GM23338 (cell line): ENCODE results near the gene PDCD11. TPM values are rescaled to one million over a fixed set of nuclear protein-coding genes. Genes with fewer than 3 reads are reported as not detected.

Experiments
- ATAC-seq: fragments of 200-7000 bp; cut with Tn5 transposase; 3 replicates; pipeline ENCODE4 v1.9.1; 2020
- DNase-seq: peaks from one replicate; pipeline ENCODE4 v3.0.0-alpha.2; 2015; ENCODE audit warnings: low spot score
- H2AFZ ChIP-seq: fragments of 200-600 bp; sonication (generic); 2 replicates; pipeline ENCODE4 v1.8.0; 2016; ENCODE audit warnings: antibody characterized with exemption, mild to moderate bottlenecking, moderate library complexity
- H3F3A ChIP-seq: fragments of 200-600 bp; sonication (generic); replicated peaks from 2 replicates; pipeline ENCODE4 v1.8.0; 2017; ENCODE audit warnings: antibody characterized with exemption, mixed run types, low read depth
- H3K27ac ChIP-seq: fragments of 200-600 bp; sonication (generic); 2 replicates; pipeline ENCODE4 v1.6.1; 2016; ENCODE audit warnings: low read depth
- H3K27me3 ChIP-seq: fragments of 200-600 bp; sonication (generic); 2 replicates; pipeline ENCODE4 v1.8.0; 2016; ENCODE audit warnings: mild to moderate bottlenecking, mixed run types, moderate library complexity; ENCODE audit not compliant: insufficient read depth
- H3K36me3 ChIP-seq: fragments of 200-600 bp; sonication (generic); 2 replicates; pipeline ENCODE4 v1.8.0; 2016; ENCODE audit warnings: mild to moderate bottlenecking; ENCODE audit not compliant: insufficient read depth
- H3K4me1 ChIP-seq: fragments of 200-600 bp; sonication (generic); 2 replicates; pipeline ENCODE4 v1.8.0; 2016; ENCODE audit warnings: mild to moderate bottlenecking, moderate library complexity; ENCODE audit not compliant: insufficient read depth
- H3K4me2 ChIP-seq: fragments of 200-600 bp; sonication (generic); 2 replicates; pipeline ENCODE4 v1.7.1; 2017; ENCODE audit warnings: mixed run types
- H3K4me3 ChIP-seq: fragments of 200-600 bp; sonication (generic); 2 replicates; pipeline ENCODE4 v1.6.1; 2016; ENCODE audit warnings: mixed run types
- H3K79me2 ChIP-seq: fragments of 200-600 bp; sonication (generic); replicated peaks from 2 replicates; pipeline ENCODE4 v1.8.0; 2017; ENCODE audit warnings: mild to moderate bottlenecking; ENCODE audit not compliant: insufficient read depth
- H3K9me2 ChIP-seq: fragments of 200-600 bp; sonication (generic); 2 replicates; pipeline ENCODE4 v1.8.0; 2017; ENCODE audit not compliant: insufficient read depth
- H4K20me1 ChIP-seq: fragments of 200-600 bp; sonication (generic); replicated peaks from 2 replicates; pipeline ENCODE4 v1.8.0; 2017; ENCODE audit warnings: mild to moderate bottlenecking; ENCODE audit not compliant: insufficient read depth
- H3K27ac Mint-ChIP-seq: 2 replicates; pipeline ENCODE4 v1.8.0; 2020; ENCODE audit warnings: inconsistent platforms, mild to moderate bottlenecking, moderate library complexity, mixed read lengths
- H3K27me3 Mint-ChIP-seq: 3 replicates; pipeline ENCODE4 v1.8.0; 2022; ENCODE audit warnings: low read depth, mild to moderate bottlenecking, moderate library complexity, mixed read lengths, inconsistent platforms; ENCODE audit not compliant: insufficient read depth, poor library complexity
- H3K36me3 Mint-ChIP-seq: 3 replicates; pipeline ENCODE4 v1.8.0; 2021; ENCODE audit warnings: low read depth, mild to moderate bottlenecking, inconsistent platforms, moderate library complexity, mixed read lengths
- H3K4me1 Mint-ChIP-seq: 3 replicates; pipeline ENCODE4 v1.8.0; 2020; ENCODE audit warnings: mild to moderate bottlenecking, inconsistent platforms, mixed read lengths
- H3K4me3 Mint-ChIP-seq: 3 replicates; pipeline ENCODE4 v1.8.0; 2021; ENCODE audit warnings: moderate library complexity, mild to moderate bottlenecking, inconsistent platforms, mixed read lengths
- H3K9me3 Mint-ChIP-seq: 3 replicates; pipeline ENCODE4 v1.8.0; 2020; ENCODE audit warnings: moderate library complexity, mild to moderate bottlenecking, inconsistent platforms, mixed read lengths
- CREB1 ChIP-seq: fragments of 250-450 bp; sonication (Bioruptor Pico); IDR thresholded peaks from 2 replicates; pipeline ENCODE4 v1.5.0; 2020; ENCODE audit warnings: low read depth, mild to moderate bottlenecking, moderate library complexity
- EZH2 ChIP-seq: fragments of 200-600 bp; sonication (generic); IDR thresholded peaks from one replicate; pipeline ENCODE4 v1.8.0; 2017; ENCODE audit warnings: antibody characterized with exemption, mild to moderate bottlenecking, low read depth; ENCODE audit not compliant: unreplicated experiment
- EZH2phosphoT487 ChIP-seq: fragments of 200-600 bp; sonication (generic); IDR thresholded peaks from one replicate; pipeline ENCODE4 v1.8.1; 2018; ENCODE audit warnings: antibody characterized with exemption; ENCODE audit not compliant: unreplicated experiment
- JUNB ChIP-seq: IDR thresholded peaks from one replicate; pipeline ENCODE4 v1.6.1; 2016; ENCODE audit warnings: antibody characterized with exemption; ENCODE audit not compliant: unreplicated experiment
- NANOG ChIP-seq: IDR thresholded peaks from 2 replicates; pipeline ENCODE4 v1.6.1; 2016; ENCODE audit warnings: antibody characterized with exemption, borderline replicate concordance
- POLR2AphosphoS5 ChIP-seq: IDR thresholded peaks from 2 replicates; pipeline ENCODE4 v1.6.1; 2016; ENCODE audit warnings: antibody characterized with exemption, low read depth
- STAT1 ChIP-seq: IDR thresholded peaks from one replicate; pipeline ENCODE4 v1.6.1; 2016; ENCODE audit warnings: antibody characterized with exemption; ENCODE audit not compliant: unreplicated experiment
- ZNF114 ChIP-seq: fragments of 250-450 bp; sonication (Bioruptor Pico); IDR thresholded peaks from 2 replicates; pipeline ENCODE4 v1.5.0; 2020; ENCODE audit warnings: mild to moderate bottlenecking, moderate library complexity
- ZNF331 ChIP-seq: fragments of 250-450 bp; sonication (Bioruptor Pico); IDR thresholded peaks from 2 replicates; pipeline ENCODE4 v1.5.0; 2020; ENCODE audit warnings: low read depth, mild to moderate bottlenecking, moderate library complexity
- polyA plus RNA-seq: library from polyadenylated mRNA; unstranded; fragments of >200 nt; fragmentation: Nextera tagmentation; extraction: Ambion mirVana; gene quantifications from 2 replicates; pipeline ENCODE4 v1.2.1, GENCODE V29; 2016
- total RNA-seq: library from RNA; depleted of rRNA; stranded (reverse); fragments of >200 nt; shearing (Covaris generic); gene quantifications from 2 replicates; pipeline ENCODE4 v1.2.3, GENCODE V29; 2014
- TF ChIP-seq, protein P1 (sequence below): IDR thresholded peaks from one replicate; pipeline ENCODE4 v1.6.1; 2018; ENCODE audit warnings: antibody characterized with exemption; ENCODE audit not compliant: unreplicated experiment
- TF ChIP-seq, protein P2 (sequence below), 2 experiments: fragments of 200-600 bp in 1 of 2; sonication (generic) in 1 of 2; conservative IDR thresholded peaks; 2 replicates each; pipeline versions ENCODE4 v1.5.1 to v1.6.1; 2016 to 2017; ENCODE audit warnings: antibody characterized with exemption in 2 of 2, low read depth in 2 of 2, mild to moderate bottlenecking in 2 of 2, moderate library complexity in 1 of 2
- TF ChIP-seq, protein P3 (sequence below): IDR thresholded peaks from 2 replicates; pipeline ENCODE4 v1.6.1; 2016; ENCODE audit warnings: antibody characterized with exemption
- TF ChIP-seq, protein P4 (sequence below): fragments of 250-450 bp; sonication (Bioruptor Pico); IDR thresholded peaks from 2 replicates; pipeline ENCODE4 v1.5.0; 2020; ENCODE audit warnings: mild to moderate bottlenecking, moderate library complexity

Gene PDCD11
- total and polyA plus RNA-seq, 2 experiments from 2014 or later, result 82.1 to 87.8 TPM

DNA sequence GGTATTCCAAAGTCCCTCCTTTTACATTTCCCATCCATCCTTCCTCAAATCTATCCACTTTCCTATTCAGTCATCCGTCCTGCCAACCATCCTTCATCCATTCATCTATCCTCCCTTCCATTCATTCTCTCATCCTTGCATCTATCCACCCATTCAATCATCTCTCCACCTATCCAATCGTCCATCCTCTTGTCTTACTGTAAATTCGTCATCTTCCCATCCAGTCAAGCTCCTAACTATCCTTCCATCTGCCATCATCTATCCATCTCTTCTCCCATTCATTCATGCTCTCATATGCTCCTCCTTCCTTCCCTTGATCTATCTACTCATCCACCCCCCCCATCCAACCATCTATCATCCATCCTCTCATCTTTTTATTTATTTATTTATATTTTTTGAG, 77.7 kb downstream of the PDCD11 start:
- no peak for DNase-seq
- Histone ChIP-seq H3K27me3 (no peaks in the 10 kb centered on the region), H3K79me2 (no peaks in the 10 kb centered on the region), H3K4me2 (no peak overlapping the region), H4K20me1 (no peaks in the 10 kb centered on the region), H3K4me1 (no peaks in the 10 kb centered on the region), H3K27ac (no peak overlapping the region), H3F3A (no peaks in the 10 kb centered on the region), H2AFZ (no peak overlapping the region), H3K4me3 (no peak overlapping the region), H3K36me3 (no peaks in the 10 kb centered on the region), H3K9me2 (no peaks in the 10 kb centered on the region)
- Mint-ChIP-seq H3K4me1 (peaks cover 34% of the 10 kb centered on the region), H3K4me3 (no peak overlapping the region), H3K36me3 (no peaks in the 10 kb centered on the region), H3K27ac (no peak overlapping the region), H3K9me3 (no peaks in the 10 kb centered on the region), H3K27me3 (peaks cover 17% of the 10 kb centered on the region)
- ATAC-seq, result no peak
- TF ChIP-seq ZNF114 (no peak), EZH2 (no peak), ZNF331 (CRISPR knock-in tag) (no peak), JUNB (no peak), STAT1 (no peak), EZH2phosphoT487 (no peak), POLR2AphosphoS5 (no peak), NANOG (no peak), CREB1 (no peak)
- TF ChIP-seq, protein P1, sequence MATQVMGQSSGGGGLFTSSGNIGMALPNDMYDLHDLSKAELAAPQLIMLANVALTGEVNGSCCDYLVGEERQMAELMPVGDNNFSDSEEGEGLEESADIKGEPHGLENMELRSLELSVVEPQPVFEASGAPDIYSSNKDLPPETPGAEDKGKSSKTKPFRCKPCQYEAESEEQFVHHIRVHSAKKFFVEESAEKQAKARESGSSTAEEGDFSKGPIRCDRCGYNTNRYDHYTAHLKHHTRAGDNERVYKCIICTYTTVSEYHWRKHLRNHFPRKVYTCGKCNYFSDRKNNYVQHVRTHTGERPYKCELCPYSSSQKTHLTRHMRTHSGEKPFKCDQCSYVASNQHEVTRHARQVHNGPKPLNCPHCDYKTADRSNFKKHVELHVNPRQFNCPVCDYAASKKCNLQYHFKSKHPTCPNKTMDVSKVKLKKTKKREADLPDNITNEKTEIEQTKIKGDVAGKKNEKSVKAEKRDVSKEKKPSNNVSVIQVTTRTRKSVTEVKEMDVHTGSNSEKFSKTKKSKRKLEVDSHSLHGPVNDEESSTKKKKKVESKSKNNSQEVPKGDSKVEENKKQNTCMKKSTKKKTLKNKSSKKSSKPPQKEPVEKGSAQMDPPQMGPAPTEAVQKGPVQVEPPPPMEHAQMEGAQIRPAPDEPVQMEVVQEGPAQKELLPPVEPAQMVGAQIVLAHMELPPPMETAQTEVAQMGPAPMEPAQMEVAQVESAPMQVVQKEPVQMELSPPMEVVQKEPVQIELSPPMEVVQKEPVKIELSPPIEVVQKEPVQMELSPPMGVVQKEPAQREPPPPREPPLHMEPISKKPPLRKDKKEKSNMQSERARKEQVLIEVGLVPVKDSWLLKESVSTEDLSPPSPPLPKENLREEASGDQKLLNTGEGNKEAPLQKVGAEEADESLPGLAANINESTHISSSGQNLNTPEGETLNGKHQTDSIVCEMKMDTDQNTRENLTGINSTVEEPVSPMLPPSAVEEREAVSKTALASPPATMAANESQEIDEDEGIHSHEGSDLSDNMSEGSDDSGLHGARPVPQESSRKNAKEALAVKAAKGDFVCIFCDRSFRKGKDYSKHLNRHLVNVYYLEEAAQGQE, result no peak
- TF ChIP-seq, protein P2, sequence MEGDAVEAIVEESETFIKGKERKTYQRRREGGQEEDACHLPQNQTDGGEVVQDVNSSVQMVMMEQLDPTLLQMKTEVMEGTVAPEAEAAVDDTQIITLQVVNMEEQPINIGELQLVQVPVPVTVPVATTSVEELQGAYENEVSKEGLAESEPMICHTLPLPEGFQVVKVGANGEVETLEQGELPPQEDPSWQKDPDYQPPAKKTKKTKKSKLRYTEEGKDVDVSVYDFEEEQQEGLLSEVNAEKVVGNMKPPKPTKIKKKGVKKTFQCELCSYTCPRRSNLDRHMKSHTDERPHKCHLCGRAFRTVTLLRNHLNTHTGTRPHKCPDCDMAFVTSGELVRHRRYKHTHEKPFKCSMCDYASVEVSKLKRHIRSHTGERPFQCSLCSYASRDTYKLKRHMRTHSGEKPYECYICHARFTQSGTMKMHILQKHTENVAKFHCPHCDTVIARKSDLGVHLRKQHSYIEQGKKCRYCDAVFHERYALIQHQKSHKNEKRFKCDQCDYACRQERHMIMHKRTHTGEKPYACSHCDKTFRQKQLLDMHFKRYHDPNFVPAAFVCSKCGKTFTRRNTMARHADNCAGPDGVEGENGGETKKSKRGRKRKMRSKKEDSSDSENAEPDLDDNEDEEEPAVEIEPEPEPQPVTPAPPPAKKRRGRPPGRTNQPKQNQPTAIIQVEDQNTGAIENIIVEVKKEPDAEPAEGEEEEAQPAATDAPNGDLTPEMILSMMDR (conservative IDR thresholded peaks at IDR 0.05; ENCODE audit: low read depth in 2 of 2), result no peak
- TF ChIP-seq, protein P3, sequence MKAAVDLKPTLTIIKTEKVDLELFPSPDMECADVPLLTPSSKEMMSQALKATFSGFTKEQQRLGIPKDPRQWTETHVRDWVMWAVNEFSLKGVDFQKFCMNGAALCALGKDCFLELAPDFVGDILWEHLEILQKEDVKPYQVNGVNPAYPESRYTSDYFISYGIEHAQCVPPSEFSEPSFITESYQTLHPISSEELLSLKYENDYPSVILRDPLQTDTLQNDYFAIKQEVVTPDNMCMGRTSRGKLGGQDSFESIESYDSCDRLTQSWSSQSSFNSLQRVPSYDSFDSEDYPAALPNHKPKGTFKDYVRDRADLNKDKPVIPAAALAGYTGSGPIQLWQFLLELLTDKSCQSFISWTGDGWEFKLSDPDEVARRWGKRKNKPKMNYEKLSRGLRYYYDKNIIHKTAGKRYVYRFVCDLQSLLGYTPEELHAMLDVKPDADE, result no peak
- TF ChIP-seq, protein P4, sequence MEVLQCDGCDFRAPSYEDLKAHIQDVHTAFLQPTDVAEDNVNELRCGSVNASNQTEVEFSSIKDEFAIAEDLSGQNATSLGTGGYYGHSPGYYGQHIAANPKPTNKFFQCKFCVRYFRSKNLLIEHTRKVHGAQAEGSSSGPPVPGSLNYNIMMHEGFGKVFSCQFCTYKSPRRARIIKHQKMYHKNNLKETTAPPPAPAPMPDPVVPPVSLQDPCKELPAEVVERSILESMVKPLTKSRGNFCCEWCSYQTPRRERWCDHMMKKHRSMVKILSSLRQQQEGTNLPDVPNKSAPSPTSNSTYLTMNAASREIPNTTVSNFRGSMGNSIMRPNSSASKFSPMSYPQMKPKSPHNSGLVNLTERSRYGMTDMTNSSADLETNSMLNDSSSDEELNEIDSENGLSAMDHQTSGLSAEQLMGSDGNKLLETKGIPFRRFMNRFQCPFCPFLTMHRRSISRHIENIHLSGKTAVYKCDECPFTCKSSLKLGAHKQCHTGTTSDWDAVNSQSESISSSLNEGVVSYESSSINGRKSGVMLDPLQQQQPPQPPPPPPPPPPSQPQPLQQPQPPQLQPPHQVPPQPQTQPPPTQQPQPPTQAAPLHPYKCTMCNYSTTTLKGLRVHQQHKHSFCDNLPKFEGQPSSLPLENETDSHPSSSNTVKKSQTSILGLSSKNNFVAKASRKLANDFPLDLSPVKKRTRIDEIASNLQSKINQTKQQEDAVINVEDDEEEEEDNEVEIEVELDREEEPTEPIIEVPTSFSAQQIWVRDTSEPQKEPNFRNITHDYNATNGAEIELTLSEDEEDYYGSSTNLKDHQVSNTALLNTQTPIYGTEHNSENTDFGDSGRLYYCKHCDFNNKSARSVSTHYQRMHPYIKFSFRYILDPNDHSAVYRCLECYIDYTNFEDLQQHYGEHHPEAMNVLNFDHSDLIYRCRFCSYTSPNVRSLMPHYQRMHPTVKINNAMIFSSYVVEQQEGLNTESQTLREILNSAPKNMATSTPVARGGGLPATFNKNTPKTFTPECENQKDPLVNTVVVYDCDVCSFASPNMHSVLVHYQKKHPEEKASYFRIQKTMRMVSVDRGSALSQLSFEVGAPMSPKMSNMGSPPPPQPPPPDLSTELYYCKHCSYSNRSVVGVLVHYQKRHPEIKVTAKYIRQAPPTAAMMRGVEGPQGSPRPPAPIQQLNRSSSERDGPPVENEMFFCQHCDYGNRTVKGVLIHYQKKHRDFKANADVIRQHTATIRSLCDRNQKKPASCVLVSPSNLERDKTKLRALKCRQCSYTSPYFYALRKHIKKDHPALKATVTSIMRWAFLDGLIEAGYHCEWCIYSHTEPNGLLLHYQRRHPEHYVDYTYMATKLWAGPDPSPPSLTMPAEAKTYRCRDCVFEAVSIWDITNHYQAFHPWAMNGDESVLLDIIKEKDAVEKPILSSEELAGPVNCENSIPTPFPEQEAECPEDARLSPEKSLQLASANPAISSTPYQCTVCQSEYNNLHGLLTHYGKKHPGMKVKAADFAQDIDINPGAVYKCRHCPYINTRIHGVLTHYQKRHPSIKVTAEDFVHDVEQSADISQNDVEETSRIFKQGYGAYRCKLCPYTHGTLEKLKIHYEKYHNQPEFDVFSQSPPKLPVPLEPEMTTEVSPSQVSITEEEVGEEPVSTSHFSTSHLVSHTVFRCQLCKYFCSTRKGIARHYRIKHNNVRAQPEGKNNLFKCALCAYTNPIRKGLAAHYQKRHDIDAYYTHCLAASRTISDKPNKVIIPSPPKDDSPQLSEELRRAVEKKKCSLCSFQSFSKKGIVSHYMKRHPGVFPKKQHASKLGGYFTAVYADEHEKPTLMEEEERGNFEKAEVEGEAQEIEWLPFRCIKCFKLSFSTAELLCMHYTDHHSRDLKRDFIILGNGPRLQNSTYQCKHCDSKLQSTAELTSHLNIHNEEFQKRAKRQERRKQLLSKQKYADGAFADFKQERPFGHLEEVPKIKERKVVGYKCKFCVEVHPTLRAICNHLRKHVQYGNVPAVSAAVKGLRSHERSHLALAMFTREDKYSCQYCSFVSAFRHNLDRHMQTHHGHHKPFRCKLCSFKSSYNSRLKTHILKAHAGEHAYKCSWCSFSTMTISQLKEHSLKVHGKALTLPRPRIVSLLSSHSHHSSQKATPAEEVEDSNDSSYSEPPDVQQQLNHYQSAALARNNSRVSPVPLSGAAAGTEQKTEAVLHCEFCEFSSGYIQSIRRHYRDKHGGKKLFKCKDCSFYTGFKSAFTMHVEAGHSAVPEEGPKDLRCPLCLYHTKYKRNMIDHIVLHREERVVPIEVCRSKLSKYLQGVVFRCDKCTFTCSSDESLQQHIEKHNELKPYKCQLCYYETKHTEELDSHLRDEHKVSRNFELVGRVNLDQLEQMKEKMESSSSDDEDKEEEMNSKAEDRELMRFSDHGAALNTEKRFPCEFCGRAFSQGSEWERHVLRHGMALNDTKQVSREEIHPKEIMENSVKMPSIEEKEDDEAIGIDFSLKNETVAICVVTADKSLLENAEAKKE (CRISPR knock-in tag), result no peak
